Measurements from ENCODE around the gene PBLD.
"Not testable (repeated sequence)": the region's sequence is repeated elsewhere in the genome, so short reads cannot be mapped to it uniquely, and the experiment has no call there.

PBLD gene

DNA sequence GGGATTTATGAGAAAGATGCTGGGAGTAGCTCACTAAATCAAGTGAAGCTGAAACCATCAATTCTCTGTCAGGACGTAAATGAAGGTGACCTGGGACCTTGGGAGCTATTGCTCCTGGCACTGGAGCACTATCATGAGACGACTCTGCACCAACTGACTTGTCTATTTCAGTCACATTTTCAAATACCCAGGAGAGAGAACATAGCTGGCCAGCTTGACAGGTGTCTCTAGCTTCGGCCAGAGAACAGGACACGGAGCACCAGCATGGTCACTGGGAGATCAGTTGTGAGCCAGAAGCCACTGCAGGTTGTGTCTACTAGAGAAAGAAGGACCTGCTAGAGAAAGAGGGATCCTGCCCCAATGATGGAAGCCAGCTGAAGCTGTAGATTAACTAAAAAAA lies 83.4 kb downstream of the PBLD start:
- H3K27ac ChIP-seq (replicated peaks), result no peak overlapping the region
- no peak overlapping the region for H3K4me3 ChIP-seq (replicated peaks; ENCODE audit: insufficient read depth, low read length)
- no peaks in the 10 kb centered on the region for H3K27me3 ChIP-seq (ENCODE audit: insufficient read depth, poor library complexity, severe bottlenecking)
- DNase-seq (ENCODE audit: low read depth in 1 of 2, low spot score in 1 of 2), result no peak
- TF ChIP-seq GABPA (IDR thresholded peaks at IDR 0.05; ENCODE audit: low read depth) (no peak), CTCF (IDR thresholded peaks at IDR 0.05; ENCODE audit: insufficient read depth, low read length) (no peak), POLR2AphosphoS5 (IDR thresholded peaks at IDR 0.05; ENCODE audit: low read depth) (no peak), SPI1 (IDR thresholded peaks at IDR 0.05; ENCODE audit: borderline replicate concordance, low read depth) (no peak)
- TF ChIP-seq, protein P1, sequence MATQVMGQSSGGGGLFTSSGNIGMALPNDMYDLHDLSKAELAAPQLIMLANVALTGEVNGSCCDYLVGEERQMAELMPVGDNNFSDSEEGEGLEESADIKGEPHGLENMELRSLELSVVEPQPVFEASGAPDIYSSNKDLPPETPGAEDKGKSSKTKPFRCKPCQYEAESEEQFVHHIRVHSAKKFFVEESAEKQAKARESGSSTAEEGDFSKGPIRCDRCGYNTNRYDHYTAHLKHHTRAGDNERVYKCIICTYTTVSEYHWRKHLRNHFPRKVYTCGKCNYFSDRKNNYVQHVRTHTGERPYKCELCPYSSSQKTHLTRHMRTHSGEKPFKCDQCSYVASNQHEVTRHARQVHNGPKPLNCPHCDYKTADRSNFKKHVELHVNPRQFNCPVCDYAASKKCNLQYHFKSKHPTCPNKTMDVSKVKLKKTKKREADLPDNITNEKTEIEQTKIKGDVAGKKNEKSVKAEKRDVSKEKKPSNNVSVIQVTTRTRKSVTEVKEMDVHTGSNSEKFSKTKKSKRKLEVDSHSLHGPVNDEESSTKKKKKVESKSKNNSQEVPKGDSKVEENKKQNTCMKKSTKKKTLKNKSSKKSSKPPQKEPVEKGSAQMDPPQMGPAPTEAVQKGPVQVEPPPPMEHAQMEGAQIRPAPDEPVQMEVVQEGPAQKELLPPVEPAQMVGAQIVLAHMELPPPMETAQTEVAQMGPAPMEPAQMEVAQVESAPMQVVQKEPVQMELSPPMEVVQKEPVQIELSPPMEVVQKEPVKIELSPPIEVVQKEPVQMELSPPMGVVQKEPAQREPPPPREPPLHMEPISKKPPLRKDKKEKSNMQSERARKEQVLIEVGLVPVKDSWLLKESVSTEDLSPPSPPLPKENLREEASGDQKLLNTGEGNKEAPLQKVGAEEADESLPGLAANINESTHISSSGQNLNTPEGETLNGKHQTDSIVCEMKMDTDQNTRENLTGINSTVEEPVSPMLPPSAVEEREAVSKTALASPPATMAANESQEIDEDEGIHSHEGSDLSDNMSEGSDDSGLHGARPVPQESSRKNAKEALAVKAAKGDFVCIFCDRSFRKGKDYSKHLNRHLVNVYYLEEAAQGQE (IDR thresholded peaks at IDR 0.05; ENCODE audit: insufficient replicate concordance, low read depth), result no peak

GRCh38 chr10:68247931-68248330 lies 84.8 kb downstream of the PBLD start:
- TF ChIP-seq, protein P1 (IDR thresholded peaks at IDR 0.05; ENCODE audit: insufficient replicate concordance, low read depth), result no peak
- TF ChIP-seq SPI1 (IDR thresholded peaks at IDR 0.05; ENCODE audit: borderline replicate concordance, low read depth), result no peak
- no peak for TF ChIP-seq POLR2AphosphoS5 (IDR thresholded peaks at IDR 0.05; ENCODE audit: low read depth)
- TF ChIP-seq CTCF (IDR thresholded peaks at IDR 0.05; ENCODE audit: insufficient read depth, low read length), result no peak
- no peak for TF ChIP-seq GABPA (IDR thresholded peaks at IDR 0.05; ENCODE audit: low read depth)
- Histone ChIP-seq H3K27ac (replicated peaks) (no peak overlapping the region), H3K27me3 (ENCODE audit: insufficient read depth, poor library complexity, severe bottlenecking) (no peaks in the 10 kb centered on the region), H3K4me3 (replicated peaks; ENCODE audit: insufficient read depth, low read length) (no peak overlapping the region)
- no peak for DNase-seq (ENCODE audit: low read depth in 1 of 2, low spot score in 1 of 2)

DNA sequence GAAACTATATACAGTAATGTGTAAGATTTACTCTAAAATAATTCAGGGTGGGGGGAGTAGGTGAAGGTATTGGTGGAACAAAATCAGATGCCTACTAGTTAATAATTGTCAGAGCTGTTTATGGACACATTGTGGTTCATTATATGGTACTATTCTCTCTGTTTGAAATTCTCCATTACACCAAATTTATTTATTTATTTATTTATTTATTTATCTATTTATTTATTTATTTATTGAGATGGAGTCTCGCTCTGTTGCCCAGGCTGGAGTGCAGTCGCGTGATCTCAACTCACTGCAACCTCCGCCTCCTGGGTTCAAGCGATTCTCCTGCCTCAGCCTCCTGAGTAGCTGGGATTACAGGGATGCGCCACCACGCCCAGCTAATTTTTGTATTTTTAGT lies 86.3 kb downstream of the PBLD start:
- not testable (repeated sequence) for DNase-seq (ENCODE audit: low read depth in 1 of 2, low spot score in 1 of 2); H3K4me3 ChIP-seq (replicated peaks; ENCODE audit: insufficient read depth, low read length); H3K27me3 ChIP-seq (ENCODE audit: insufficient read depth, poor library complexity, severe bottlenecking); H3K27ac ChIP-seq (replicated peaks)

GRCh38 chr10:68242051-68242450 lies 90.7 kb downstream of the PBLD start:
- DNase-seq (ENCODE audit: low read depth in 1 of 2, low spot score in 1 of 2), result no peak
- TF ChIP-seq, protein P1 (IDR thresholded peaks at IDR 0.05; ENCODE audit: insufficient replicate concordance, low read depth), result no peak
- no peak for TF ChIP-seq GABPA (IDR thresholded peaks at IDR 0.05; ENCODE audit: low read depth)
- TF ChIP-seq POLR2AphosphoS5 (IDR thresholded peaks at IDR 0.05; ENCODE audit: low read depth), result no peak
- TF ChIP-seq SPI1 (IDR thresholded peaks at IDR 0.05; ENCODE audit: borderline replicate concordance, low read depth), result no peak
- no peak for TF ChIP-seq CTCF (IDR thresholded peaks at IDR 0.05; ENCODE audit: insufficient read depth, low read length)
- H3K27me3 ChIP-seq (ENCODE audit: insufficient read depth, poor library complexity, severe bottlenecking), result no peaks in the 10 kb centered on the region
- H3K4me3 ChIP-seq (replicated peaks; ENCODE audit: insufficient read depth, low read length), result no peak overlapping the region
- no peak overlapping the region for H3K27ac ChIP-seq (replicated peaks)

All from HL-60 (cell line).